ENCODE measurements around the gene GVQW3. TPM values are rescaled to one million over a fixed set of nuclear protein-coding genes. Genes with fewer than 3 reads are reported as not detected.

The GVQW3 gene
- total RNA-seq, 1 donor from 2014 or later, result 3.3 TPM

- intact Hi-C loops (cut with DNase I), result no loop called here
- no peak for ATAC-seq
- Histone ChIP-seq H3K4me1 (peaks cover 33% of the 10 kb centered on the region), H3K27ac (no peak overlapping the region), H3K27me3 (ENCODE audit: low read depth) (no peaks in the 10 kb centered on the region), H3K36me3 (no peaks in the 10 kb centered on the region), H3K9me3 (no peaks in the 10 kb centered on the region), H3K4me3 (no peak overlapping the region)
- TF ChIP-seq, protein P1, sequence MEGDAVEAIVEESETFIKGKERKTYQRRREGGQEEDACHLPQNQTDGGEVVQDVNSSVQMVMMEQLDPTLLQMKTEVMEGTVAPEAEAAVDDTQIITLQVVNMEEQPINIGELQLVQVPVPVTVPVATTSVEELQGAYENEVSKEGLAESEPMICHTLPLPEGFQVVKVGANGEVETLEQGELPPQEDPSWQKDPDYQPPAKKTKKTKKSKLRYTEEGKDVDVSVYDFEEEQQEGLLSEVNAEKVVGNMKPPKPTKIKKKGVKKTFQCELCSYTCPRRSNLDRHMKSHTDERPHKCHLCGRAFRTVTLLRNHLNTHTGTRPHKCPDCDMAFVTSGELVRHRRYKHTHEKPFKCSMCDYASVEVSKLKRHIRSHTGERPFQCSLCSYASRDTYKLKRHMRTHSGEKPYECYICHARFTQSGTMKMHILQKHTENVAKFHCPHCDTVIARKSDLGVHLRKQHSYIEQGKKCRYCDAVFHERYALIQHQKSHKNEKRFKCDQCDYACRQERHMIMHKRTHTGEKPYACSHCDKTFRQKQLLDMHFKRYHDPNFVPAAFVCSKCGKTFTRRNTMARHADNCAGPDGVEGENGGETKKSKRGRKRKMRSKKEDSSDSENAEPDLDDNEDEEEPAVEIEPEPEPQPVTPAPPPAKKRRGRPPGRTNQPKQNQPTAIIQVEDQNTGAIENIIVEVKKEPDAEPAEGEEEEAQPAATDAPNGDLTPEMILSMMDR (IDR thresholded peaks at IDR 0.05), result no peak
- no peak for DNase-seq
These were observed 1.1 kb downstream of the GVQW3 start for GRCh38 chr11:76382209-76382608.

DNA sequence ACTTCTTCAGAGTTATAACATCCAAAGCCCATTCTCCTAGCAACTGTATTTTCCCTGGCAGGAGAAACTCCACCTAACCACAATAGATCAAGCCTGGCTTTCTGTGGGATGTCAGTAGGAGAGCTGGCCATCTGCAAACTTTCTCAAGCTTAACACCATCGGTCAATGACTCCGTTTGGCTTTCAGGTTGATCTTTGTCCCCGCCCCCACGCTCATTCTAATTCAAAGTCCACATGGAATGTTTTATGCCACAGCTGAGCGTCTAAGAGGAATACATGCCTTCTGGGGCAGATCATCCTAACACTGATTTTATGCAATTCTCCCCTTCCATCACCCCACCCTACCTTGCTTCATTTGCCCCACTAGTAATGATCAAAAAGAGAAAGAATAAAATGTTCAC is 4.8 kb downstream of the GVQW3 start:
- H3K27me3 ChIP-seq (ENCODE audit: low read depth), result no peaks in the 10 kb centered on the region
- H3K9me3 ChIP-seq, result no peaks in the 10 kb centered on the region
- no peak overlapping the region for H3K4me3 ChIP-seq
- intact Hi-C loops (cut with DNase I), result no loop called here
- H3K36me3 ChIP-seq, result no peaks in the 10 kb centered on the region
- TF ChIP-seq, protein P1 (IDR thresholded peaks at IDR 0.05), result no peak
- H3K27ac ChIP-seq, result no peak overlapping the region
- DNase-seq (no peak), ATAC-seq (no peak)
- H3K4me1 ChIP-seq, result peaks cover 13% of the 10 kb centered on the region

DNA sequence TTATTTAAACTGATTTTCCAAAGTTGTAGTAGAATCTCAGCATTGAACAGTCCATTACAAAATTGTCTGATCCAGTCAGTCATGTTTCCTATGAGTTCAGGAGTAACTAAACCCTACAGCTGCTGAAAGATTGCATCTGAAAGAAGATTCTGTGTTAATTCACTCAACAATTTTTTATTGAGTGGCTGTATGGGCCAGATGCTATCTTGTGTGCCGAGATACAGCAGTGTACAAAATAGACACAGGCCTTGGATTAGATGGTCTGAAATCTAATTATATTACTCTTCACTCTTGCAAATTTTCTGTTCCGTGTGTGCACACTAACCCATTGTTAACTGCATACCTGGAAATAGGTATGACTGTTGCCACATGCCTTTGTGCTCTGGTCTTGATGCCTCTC is 7.3 kb downstream of the GVQW3 start:
- DNase-seq, result no peak
- H3K4me1 ChIP-seq, result no peaks in the 10 kb centered on the region
- H3K27ac ChIP-seq, result no peak overlapping the region
- H3K36me3 ChIP-seq, result no peaks in the 10 kb centered on the region
- intact Hi-C loops (cut with DNase I), result no loop called here
- no peaks in the 10 kb centered on the region for H3K9me3 ChIP-seq
- TF ChIP-seq, protein P1 (IDR thresholded peaks at IDR 0.05), result no peak
- no peak overlapping the region for H3K4me3 ChIP-seq
- no peaks in the 10 kb centered on the region for H3K27me3 ChIP-seq (ENCODE audit: low read depth)
- no peak for ATAC-seq

DNA sequence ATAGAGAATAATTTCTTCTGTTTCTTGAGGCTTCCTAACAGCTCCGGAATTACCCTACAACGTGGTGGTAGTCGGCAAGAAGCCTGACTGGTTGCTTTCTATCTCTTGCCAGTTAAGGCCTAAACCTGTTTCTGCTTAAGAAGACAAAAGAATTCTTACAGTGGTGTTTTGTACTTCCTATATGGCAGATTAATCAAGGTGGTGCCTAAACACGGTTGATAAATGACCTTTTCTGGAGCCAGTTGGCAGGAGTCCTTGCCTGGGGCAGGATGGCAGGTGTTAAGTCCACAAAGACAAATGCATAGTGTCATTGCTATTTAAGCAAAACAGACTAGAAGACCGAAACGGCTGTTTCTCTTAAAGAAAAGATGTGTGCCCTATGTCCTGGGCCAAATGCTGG is 9.9 kb downstream of the GVQW3 start:
- no peak overlapping the region for H3K27ac ChIP-seq
- no peak for ATAC-seq
- no peaks in the 10 kb centered on the region for H3K9me3 ChIP-seq
- H3K4me3 ChIP-seq, result no peak overlapping the region
- no peaks in the 10 kb centered on the region for H3K36me3 ChIP-seq
- H3K4me1 ChIP-seq, result no peaks in the 10 kb centered on the region
- no peaks in the 10 kb centered on the region for H3K27me3 ChIP-seq (ENCODE audit: low read depth)
- TF ChIP-seq, protein P1 (IDR thresholded peaks at IDR 0.05), result no peak
- DNase-seq, result no peak
- intact Hi-C loops (cut with DNase I), result no loop called here

- Histone ChIP-seq H3K36me3 (no peaks in the 10 kb centered on the region), H3K4me3 (no peak overlapping the region), H3K27ac (no peak overlapping the region), H3K4me1 (no peaks in the 10 kb centered on the region), H3K27me3 (ENCODE audit: low read depth) (no peaks in the 10 kb centered on the region), H3K9me3 (no peaks in the 10 kb centered on the region)
- TF ChIP-seq, protein P1 (IDR thresholded peaks at IDR 0.05), result no peak
- ATAC-seq (no peak), DNase-seq (no peak)
- intact Hi-C loops (cut with DNase I), result no loop called here
These were observed 10.8 kb downstream of the GVQW3 start for GRCh38 chr11:76391811-76392475.
